H1 (cell line): Measurements from ENCODE around the gene PSMB5. TPM values are rescaled to one million over a fixed set of nuclear protein-coding genes. Genes with fewer than 3 reads are reported as not detected.

Experiments used
- RBBP5 ChIP-seq: IDR thresholded peaks from 2 replicates; pipeline ENCODE4 v1.7.1; 2012; ENCODE audit warnings: low read depth, mild to moderate bottlenecking, inconsistent platforms, low read length, moderate library complexity, borderline replicate concordance
- SIX5 ChIP-seq: IDR thresholded peaks from 2 replicates; pipeline ENCODE4 v1.6.1; 2011; ENCODE audit warnings: mild to moderate bottlenecking, low read depth, low read length
- SRF ChIP-seq: IDR thresholded peaks from 2 replicates; pipeline ENCODE4 v1.6.1; 2011; ENCODE audit warnings: mild to moderate bottlenecking, low read depth, low read length, moderate library complexity
- TEAD4 ChIP-seq: IDR thresholded peaks from 2 replicates; pipeline ENCODE4 v1.6.1; 2012; ENCODE audit warnings: low read depth, low read length, inconsistent platforms, mixed read lengths
- polyA plus RNA-seq, 7 experiments: library from polyadenylated mRNA; depleted of rRNA in 3 of 7; stranded (reverse) in 5 of 7; unstranded in 2 of 7; fragments of >200 nt in 5 of 7; fragments of 200-250 nt in 2 of 7; gene quantifications; 1 replicate in 5 of 7; 2 replicates in 1 of 7; 4 replicates in 1 of 7; pipeline versions ENCODE4 v1.2.1 to v1.2.3, GENCODE V29; 2011 to 2013; ENCODE audit warnings: missing spikeins in 2 of 7, mixed read lengths in 2 of 7
- total RNA-seq: library from RNA; stranded (reverse); fragmentation: NEBNext Ultra II Directional; extraction: Animal tissue kit (Norgen Biotek cat#: 25700); gene quantifications from 2 replicates; pipeline ENCODE4 v1.2.1, GENCODE V29; 2021
- TF ChIP-seq, protein P1 (sequence below): IDR thresholded peaks from 2 replicates; pipeline ENCODE4 v1.6.1; 2012; ENCODE audit warnings: inconsistent platforms
- TF ChIP-seq, protein P2 (sequence below): fragments of 300-600 bp; sonication (generic); IDR thresholded peaks from 2 replicates; pipeline ENCODE4 v1.7.1; 2012; ENCODE audit warnings: low read length, moderate library complexity, mild to moderate bottlenecking, inconsistent platforms; ENCODE audit not compliant: insufficient replicate concordance

The PSMB5 gene
- total and polyA plus RNA-seq, 2 of the 8 experiments (the other 6 are each of a cell fraction or from before 2014, with no cell fraction given): 254 to 510 TPM

DNA sequence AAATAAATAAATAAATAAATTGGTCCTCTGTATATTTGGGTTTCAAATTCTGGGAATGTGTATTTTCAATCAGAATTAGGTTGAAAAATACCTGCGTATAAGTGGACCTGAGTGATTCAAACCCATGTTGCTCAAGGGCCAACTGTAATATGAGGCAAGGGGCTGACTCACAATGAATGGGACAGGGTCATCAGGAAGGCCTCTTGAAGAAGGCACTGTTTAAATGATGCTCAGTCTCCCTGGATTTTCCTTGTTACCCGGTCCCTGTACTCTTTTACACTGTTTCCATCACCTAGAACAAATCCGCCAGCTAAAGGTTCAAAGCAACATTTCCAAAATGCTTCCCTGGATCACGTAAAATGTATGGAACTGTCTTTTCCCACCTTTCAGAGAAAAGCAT, 3.8 kb downstream of the PSMB5 start (continued):
- TF ChIP-seq, protein P1, sequence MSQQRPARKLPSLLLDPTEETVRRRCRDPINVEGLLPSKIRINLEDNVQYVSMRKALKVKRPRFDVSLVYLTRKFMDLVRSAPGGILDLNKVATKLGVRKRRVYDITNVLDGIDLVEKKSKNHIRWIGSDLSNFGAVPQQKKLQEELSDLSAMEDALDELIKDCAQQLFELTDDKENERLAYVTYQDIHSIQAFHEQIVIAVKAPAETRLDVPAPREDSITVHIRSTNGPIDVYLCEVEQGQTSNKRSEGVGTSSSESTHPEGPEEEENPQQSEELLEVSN: no peak
- TF ChIP-seq RBBP5 (no peak), SRF (no peak), SIX5 (no peak), TEAD4 (no peak)
- TF ChIP-seq, protein P2, sequence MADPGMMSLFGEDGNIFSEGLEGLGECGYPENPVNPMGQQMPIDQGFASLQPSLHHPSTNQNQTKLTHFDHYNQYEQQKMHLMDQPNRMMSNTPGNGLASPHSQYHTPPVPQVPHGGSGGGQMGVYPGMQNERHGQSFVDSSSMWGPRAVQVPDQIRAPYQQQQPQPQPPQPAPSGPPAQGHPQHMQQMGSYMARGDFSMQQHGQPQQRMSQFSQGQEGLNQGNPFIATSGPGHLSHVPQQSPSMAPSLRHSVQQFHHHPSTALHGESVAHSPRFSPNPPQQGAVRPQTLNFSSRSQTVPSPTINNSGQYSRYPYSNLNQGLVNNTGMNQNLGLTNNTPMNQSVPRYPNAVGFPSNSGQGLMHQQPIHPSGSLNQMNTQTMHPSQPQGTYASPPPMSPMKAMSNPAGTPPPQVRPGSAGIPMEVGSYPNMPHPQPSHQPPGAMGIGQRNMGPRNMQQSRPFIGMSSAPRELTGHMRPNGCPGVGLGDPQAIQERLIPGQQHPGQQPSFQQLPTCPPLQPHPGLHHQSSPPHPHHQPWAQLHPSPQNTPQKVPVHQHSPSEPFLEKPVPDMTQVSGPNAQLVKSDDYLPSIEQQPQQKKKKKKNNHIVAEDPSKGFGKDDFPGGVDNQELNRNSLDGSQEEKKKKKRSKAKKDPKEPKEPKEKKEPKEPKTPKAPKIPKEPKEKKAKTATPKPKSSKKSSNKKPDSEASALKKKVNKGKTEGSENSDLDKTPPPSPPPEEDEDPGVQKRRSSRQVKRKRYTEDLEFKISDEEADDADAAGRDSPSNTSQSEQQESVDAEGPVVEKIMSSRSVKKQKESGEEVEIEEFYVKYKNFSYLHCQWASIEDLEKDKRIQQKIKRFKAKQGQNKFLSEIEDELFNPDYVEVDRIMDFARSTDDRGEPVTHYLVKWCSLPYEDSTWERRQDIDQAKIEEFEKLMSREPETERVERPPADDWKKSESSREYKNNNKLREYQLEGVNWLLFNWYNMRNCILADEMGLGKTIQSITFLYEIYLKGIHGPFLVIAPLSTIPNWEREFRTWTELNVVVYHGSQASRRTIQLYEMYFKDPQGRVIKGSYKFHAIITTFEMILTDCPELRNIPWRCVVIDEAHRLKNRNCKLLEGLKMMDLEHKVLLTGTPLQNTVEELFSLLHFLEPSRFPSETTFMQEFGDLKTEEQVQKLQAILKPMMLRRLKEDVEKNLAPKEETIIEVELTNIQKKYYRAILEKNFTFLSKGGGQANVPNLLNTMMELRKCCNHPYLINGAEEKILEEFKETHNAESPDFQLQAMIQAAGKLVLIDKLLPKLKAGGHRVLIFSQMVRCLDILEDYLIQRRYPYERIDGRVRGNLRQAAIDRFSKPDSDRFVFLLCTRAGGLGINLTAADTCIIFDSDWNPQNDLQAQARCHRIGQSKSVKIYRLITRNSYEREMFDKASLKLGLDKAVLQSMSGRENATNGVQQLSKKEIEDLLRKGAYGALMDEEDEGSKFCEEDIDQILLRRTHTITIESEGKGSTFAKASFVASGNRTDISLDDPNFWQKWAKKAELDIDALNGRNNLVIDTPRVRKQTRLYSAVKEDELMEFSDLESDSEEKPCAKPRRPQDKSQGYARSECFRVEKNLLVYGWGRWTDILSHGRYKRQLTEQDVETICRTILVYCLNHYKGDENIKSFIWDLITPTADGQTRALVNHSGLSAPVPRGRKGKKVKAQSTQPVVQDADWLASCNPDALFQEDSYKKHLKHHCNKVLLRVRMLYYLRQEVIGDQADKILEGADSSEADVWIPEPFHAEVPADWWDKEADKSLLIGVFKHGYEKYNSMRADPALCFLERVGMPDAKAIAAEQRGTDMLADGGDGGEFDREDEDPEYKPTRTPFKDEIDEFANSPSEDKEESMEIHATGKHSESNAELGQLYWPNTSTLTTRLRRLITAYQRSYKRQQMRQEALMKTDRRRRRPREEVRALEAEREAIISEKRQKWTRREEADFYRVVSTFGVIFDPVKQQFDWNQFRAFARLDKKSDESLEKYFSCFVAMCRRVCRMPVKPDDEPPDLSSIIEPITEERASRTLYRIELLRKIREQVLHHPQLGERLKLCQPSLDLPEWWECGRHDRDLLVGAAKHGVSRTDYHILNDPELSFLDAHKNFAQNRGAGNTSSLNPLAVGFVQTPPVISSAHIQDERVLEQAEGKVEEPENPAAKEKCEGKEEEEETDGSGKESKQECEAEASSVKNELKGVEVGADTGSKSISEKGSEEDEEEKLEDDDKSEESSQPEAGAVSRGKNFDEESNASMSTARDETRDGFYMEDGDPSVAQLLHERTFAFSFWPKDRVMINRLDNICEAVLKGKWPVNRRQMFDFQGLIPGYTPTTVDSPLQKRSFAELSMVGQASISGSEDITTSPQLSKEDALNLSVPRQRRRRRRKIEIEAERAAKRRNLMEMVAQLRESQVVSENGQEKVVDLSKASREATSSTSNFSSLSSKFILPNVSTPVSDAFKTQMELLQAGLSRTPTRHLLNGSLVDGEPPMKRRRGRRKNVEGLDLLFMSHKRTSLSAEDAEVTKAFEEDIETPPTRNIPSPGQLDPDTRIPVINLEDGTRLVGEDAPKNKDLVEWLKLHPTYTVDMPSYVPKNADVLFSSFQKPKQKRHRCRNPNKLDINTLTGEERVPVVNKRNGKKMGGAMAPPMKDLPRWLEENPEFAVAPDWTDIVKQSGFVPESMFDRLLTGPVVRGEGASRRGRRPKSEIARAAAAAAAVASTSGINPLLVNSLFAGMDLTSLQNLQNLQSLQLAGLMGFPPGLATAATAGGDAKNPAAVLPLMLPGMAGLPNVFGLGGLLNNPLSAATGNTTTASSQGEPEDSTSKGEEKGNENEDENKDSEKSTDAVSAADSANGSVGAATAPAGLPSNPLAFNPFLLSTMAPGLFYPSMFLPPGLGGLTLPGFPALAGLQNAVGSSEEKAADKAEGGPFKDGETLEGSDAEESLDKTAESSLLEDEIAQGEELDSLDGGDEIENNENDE: no peak
- TF ChIP-seq, all 59 proteins: peak for 0
